GM10266 (cell line): ENCODE measurements around the gene GSS.

Experiments used
- DNase-seq: peaks from one replicate; pipeline ENCODE4 v3.0.0; 2012; ENCODE audit errors: extremely low spot score
- TF ChIP-seq, protein P1 (sequence below): IDR thresholded peaks from 2 replicates; pipeline ENCODE4 v1.5.1; 2012; ENCODE audit warnings: mild to moderate bottlenecking, low read depth; ENCODE audit not compliant: control insufficient read depth, insufficient read depth; ENCODE audit errors: missing control alignments

GSS gene

DNA sequence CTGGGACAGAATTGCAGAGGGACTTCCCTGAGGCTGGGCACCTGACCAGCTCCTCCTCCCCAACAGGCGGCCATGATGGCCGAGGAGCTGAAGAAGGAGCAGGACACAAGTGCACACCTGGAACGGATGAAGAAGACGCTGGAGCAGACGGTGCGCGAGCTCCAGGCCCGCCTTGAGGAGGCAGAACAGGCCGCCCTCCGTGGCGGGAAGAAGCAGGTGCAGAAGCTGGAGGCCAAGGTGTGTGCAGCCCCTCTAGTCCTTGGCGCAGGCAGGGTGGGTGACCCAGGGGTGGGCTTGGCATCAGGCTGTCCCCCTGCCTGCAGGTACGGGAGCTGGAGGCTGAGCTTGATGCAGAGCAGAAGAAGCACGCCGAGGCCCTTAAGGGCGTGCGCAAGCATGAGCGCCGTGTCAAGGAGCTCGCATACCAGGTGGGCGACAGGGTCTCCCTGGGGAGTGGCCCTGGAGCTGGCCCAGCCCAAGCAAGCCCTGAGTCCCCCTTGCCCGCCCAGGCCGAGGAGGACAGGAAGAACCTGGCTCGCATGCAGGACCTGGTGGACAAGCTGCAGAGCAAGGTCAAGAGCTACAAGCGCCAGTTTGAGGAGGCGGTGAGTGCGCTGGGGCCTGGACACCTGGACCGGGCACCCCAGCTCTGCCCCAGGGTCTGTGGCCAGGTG is 45.5 kb upstream of the GSS start:
- DNase-seq, result no peak
- TF ChIP-seq, protein P1, sequence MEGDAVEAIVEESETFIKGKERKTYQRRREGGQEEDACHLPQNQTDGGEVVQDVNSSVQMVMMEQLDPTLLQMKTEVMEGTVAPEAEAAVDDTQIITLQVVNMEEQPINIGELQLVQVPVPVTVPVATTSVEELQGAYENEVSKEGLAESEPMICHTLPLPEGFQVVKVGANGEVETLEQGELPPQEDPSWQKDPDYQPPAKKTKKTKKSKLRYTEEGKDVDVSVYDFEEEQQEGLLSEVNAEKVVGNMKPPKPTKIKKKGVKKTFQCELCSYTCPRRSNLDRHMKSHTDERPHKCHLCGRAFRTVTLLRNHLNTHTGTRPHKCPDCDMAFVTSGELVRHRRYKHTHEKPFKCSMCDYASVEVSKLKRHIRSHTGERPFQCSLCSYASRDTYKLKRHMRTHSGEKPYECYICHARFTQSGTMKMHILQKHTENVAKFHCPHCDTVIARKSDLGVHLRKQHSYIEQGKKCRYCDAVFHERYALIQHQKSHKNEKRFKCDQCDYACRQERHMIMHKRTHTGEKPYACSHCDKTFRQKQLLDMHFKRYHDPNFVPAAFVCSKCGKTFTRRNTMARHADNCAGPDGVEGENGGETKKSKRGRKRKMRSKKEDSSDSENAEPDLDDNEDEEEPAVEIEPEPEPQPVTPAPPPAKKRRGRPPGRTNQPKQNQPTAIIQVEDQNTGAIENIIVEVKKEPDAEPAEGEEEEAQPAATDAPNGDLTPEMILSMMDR, result no peak

DNA sequence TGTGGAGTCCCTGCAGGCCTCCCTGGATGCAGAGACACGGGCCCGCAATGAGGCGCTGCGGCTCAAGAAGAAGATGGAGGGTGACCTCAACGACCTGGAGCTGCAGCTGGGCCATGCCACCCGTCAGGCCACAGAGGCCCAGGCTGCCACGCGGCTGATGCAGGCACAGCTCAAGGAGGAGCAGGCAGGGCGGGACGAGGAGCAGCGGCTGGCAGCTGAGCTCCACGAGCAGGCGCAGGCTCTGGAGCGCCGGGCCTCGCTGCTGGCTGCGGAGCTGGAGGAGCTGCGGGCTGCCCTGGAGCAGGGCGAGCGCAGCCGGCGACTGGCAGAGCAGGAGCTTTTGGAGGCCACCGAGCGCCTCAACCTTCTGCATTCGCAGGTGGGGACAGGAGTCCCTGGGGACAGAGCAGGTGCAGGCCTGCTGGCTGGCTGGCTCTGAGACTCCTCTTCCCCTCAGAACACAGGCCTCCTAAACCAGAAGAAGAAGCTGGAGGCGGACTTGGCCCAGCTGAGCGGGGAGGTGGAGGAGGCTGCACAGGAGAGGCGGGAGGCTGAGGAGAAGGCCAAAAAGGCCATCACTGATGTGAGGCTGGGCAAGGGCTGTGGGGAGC is 44.8 kb upstream of the GSS start:
- TF ChIP-seq, protein P1, result no peak
- no peak for DNase-seq

DNA sequence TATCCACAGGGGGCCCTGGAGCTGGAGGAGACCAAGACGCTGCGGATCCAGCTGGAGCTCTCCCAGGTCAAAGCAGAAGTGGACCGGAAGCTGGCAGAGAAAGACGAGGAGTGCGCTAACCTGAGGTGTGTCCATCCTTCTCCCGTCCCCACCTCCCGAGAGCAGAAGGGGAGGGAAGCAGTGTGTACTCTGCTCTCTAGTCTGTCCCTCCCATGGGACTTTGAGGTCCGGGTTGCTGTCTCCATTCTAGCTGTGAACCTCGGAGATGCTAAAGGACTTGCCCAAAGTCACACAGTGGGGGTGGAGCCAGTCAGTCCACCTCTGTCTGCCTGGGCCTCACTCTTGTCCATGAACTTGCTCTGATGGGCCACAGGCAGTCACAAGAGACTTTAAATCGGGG is 44.2 kb upstream of the GSS start:
- no peak for DNase-seq
- TF ChIP-seq, protein P1, result no peak

DNA sequence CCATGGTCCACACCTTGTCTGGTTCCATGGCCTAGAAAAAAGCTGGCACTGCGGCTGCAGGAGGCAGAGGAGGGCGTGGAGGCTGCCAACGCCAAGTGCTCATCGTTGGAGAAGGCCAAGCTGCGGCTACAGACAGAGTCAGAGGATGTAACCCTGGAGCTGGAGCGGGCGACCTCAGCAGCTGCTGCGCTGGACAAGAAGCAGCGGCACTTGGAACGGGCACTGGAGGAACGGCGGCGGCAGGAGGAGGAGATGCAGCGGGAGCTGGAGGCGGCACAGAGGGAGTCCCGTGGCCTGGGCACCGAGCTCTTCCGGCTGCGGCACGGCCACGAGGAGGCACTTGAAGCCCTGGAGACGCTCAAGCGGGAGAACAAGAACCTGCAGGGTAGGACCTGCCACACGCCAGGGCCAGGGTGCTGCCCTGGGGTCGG is 43.4 kb upstream of the GSS start:
- TF ChIP-seq, protein P1, result no peak
- DNase-seq, result no peak

DNA sequence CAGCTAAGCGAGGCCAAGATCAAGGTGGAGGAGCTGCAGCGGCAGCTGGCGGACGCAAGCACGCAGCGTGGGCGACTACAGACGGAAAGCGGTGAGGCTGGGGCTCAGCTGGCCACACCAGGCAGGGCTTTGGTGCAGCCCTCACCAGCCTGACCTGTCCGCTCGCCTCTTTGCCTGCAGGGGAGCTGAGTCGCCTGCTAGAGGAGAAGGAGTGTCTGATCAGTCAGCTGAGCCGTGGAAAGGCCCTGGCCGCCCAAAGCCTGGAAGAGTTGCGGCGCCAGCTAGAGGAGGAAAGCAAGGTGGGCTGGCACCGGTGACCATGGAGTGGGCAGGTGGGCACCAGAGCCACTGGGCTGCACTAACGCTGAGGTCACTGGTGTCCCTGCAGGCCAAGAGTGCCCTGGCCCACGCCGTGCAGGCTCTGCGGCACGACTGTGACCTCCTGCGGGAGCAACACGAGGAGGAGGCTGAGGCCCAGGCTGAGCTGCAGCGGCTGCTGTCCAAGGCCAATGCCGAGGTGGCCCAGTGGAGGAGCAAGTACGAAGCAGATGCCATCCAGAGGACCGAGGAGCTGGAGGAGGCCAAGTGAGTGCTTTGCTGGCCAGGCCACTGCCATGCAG is 42.8 kb upstream of the GSS start:
- no peak for DNase-seq

DNA sequence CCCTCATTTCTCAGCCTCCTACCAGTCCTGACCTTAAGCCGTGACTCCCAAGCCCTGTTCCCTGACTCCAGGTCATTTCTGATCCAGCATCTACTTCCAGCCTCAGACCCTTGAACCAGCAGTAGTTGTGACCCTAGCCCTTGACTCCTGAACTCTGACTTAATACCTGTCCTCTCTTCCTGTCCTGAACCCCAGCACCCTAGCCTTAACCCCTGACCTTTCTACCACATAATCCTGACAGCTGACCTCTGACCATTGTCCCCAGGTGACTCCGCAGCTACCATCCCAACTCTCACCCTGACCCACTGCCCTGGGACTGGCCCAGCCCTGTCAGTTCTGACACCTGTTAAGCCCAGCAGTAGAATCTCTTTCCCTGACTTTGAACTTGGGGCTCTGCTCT is 42.2 kb upstream of the GSS start:
- TF ChIP-seq, protein P1, result no peak
- DNase-seq, result no peak

More for the DNA sequence above, 42.8 kb upstream of the GSS start:
- TF ChIP-seq, protein P1, result no peak

DNA sequence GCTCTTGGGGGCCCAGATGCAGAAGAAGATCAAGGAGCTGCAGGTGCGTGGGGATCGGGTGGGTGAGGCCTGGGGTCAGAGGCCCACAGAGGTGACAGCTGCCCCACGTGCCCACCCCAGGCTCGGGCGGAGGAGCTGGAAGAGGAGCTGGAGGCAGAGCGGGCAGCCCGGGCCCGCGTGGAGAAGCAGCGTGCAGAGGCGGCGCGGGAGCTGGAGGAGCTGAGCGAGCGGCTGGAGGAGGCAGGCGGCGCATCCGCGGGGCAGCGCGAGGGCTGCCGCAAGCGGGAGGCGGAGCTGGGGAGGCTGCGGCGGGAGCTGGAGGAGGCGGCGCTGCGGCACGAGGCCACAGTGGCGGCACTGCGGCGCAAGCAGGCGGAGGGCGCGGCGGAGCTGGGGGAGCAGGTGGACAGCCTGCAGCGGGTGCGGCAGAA is 41.5 kb upstream of the GSS start:
- no peak for DNase-seq
- TF ChIP-seq, protein P1, result no peak
